ENCODE data around the gene GGACT.

- no peak for TF ChIP-seq EZH2phosphoT487 (IDR thresholded peaks at IDR 0.05; ENCODE audit: low read length)
- no peak for TF ChIP-seq CTCF (IDR thresholded peaks at IDR 0.05; ENCODE audit: low read length)
These were observed 20.3 kb upstream of the GGACT start for GRCh38 chr13:100608906-100609305.

Data from MM.1S (cell line).